ENCODE results near the gene MUSK.

GRCh38 chr9:110802416-110803035 lies 133.9 kb downstream of the MUSK start:
- TF ChIP-seq EZH2 (IDR thresholded peaks at IDR 0.05; ENCODE audit: low read depth, unreplicated experiment) (no peak), POLR2AphosphoS5 (IDR thresholded peaks at IDR 0.05; ENCODE audit: low read depth) (no peak), EZH2phosphoT487 (IDR thresholded peaks at IDR 0.05; ENCODE audit: unreplicated experiment) (no peak), NANOG (IDR thresholded peaks at IDR 0.05; ENCODE audit: borderline replicate concordance) (no peak), CREB1 (CRISPR knock-in tag; IDR thresholded peaks at IDR 0.05; ENCODE audit: low read depth) (no peak)
- TF ChIP-seq, protein P1, sequence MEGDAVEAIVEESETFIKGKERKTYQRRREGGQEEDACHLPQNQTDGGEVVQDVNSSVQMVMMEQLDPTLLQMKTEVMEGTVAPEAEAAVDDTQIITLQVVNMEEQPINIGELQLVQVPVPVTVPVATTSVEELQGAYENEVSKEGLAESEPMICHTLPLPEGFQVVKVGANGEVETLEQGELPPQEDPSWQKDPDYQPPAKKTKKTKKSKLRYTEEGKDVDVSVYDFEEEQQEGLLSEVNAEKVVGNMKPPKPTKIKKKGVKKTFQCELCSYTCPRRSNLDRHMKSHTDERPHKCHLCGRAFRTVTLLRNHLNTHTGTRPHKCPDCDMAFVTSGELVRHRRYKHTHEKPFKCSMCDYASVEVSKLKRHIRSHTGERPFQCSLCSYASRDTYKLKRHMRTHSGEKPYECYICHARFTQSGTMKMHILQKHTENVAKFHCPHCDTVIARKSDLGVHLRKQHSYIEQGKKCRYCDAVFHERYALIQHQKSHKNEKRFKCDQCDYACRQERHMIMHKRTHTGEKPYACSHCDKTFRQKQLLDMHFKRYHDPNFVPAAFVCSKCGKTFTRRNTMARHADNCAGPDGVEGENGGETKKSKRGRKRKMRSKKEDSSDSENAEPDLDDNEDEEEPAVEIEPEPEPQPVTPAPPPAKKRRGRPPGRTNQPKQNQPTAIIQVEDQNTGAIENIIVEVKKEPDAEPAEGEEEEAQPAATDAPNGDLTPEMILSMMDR (conservative IDR thresholded peaks at IDR 0.05; ENCODE audit: low read depth in 2 of 2): no peak
- TF ChIP-seq, protein P2, sequence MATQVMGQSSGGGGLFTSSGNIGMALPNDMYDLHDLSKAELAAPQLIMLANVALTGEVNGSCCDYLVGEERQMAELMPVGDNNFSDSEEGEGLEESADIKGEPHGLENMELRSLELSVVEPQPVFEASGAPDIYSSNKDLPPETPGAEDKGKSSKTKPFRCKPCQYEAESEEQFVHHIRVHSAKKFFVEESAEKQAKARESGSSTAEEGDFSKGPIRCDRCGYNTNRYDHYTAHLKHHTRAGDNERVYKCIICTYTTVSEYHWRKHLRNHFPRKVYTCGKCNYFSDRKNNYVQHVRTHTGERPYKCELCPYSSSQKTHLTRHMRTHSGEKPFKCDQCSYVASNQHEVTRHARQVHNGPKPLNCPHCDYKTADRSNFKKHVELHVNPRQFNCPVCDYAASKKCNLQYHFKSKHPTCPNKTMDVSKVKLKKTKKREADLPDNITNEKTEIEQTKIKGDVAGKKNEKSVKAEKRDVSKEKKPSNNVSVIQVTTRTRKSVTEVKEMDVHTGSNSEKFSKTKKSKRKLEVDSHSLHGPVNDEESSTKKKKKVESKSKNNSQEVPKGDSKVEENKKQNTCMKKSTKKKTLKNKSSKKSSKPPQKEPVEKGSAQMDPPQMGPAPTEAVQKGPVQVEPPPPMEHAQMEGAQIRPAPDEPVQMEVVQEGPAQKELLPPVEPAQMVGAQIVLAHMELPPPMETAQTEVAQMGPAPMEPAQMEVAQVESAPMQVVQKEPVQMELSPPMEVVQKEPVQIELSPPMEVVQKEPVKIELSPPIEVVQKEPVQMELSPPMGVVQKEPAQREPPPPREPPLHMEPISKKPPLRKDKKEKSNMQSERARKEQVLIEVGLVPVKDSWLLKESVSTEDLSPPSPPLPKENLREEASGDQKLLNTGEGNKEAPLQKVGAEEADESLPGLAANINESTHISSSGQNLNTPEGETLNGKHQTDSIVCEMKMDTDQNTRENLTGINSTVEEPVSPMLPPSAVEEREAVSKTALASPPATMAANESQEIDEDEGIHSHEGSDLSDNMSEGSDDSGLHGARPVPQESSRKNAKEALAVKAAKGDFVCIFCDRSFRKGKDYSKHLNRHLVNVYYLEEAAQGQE (IDR thresholded peaks at IDR 0.05; ENCODE audit: unreplicated experiment): no peak

Measured in GM23338 (cell line).